Fibroblast of the conjunctiva (primary cell): Measurements from ENCODE around the gene C1QTNF6.
A peak's percentile ranks its signal among the peaks of the same experiment; 100 is the strongest.
"Not testable (repeated sequence)": the region's sequence is repeated elsewhere in the genome, so short reads cannot be mapped to it uniquely, and the experiment has no call there.

Experiments used
- DNase-seq: peaks from one replicate; pipeline ENCODE4 v3.0.0-alpha.2; 2010; ENCODE audit warnings: low read depth

Gene C1QTNF6

GRCh38 chr22:37187891-37188761, at the start of gene C1QTNF6:
Gene C1QTNF6 (minus strand): TSS chr22:37188247. CDS start chr22:37188213, 34 bp downstream.
- DNase-seq: no peak

- DNase-seq: no peak
Measured at GRCh38 chr22:37235897-37236607, 48.0 kb upstream of the C1QTNF6 start.

- no peak for DNase-seq
Measured at GRCh38 chr22:37234736-37235711, 47.0 kb upstream of the C1QTNF6 start.

- no peak for DNase-seq
Measured at GRCh38 chr22:37233751-37234631, 45.9 kb upstream of the C1QTNF6 start.

- DNase-seq: not testable (repeated sequence)
Measured at GRCh38 chr22:37233371-37233750, 45.3 kb upstream of the C1QTNF6 start.

GRCh38 chr22:37232140-37232998, 44.3 kb upstream of the C1QTNF6 start:
- no peak for DNase-seq

- no peak for DNase-seq
Measured at GRCh38 chr22:37231406-37232139, 43.5 kb upstream of the C1QTNF6 start.

- DNase-seq: no peak
Measured at GRCh38 chr22:37230673-37231405, 42.8 kb upstream of the C1QTNF6 start.

GRCh38 chr22:37229805-37230672, 42.0 kb upstream of the C1QTNF6 start:
- no peak for DNase-seq

GRCh38 chr22:37229012-37229804, 41.2 kb upstream of the C1QTNF6 start:
- peak; percentile 73 for DNase-seq

GRCh38 chr22:37228106-37229011, 40.3 kb upstream of the C1QTNF6 start:
- DNase-seq: no peak

- DNase-seq: no peak
Measured at GRCh38 chr22:37226514-37226913, 38.5 kb upstream of the C1QTNF6 start.

- no peak for DNase-seq
Measured at GRCh38 chr22:37226087-37226486, 38.0 kb upstream of the C1QTNF6 start.

GRCh38 chr22:37225481-37225880, 37.4 kb upstream of the C1QTNF6 start:
- DNase-seq: no peak

GRCh38 chr22:37224757-37225420, 36.8 kb upstream of the C1QTNF6 start:
- no peak for DNase-seq
